Mesodermal cell (in vitro differentiated cells): ENCODE measurements around the gene STIP1.

Source experiments
- H3K27ac ChIP-seq: 2 replicates; pipeline ENCODE4 v1.7.0; 2013; ENCODE audit warnings: mild to moderate bottlenecking, low read depth, low read length, moderate library complexity; ENCODE audit not compliant: severe bottlenecking
- H3K36me3 ChIP-seq: 2 replicates; pipeline ENCODE4 v1.7.1; 2013; ENCODE audit warnings: mild to moderate bottlenecking, low read length, moderate library complexity; ENCODE audit not compliant: control insufficient read depth, insufficient read depth
- H3K4me1 ChIP-seq: one replicate; pipeline ENCODE4 v1.7.1; 2013; ENCODE audit warnings: mild to moderate bottlenecking, low read length; ENCODE audit not compliant: insufficient read depth, control insufficient read depth, poor library complexity, severe bottlenecking
- H3K4me3 ChIP-seq: 2 replicates; pipeline ENCODE4 v1.7.0; 2013; ENCODE audit warnings: low read length, control low read depth, mild to moderate bottlenecking; ENCODE audit not compliant: insufficient read depth, poor library complexity, severe bottlenecking; ENCODE audit errors: extremely low read depth
- H3K9me3 ChIP-seq: 2 replicates; pipeline ENCODE4 v1.7.1; 2013; ENCODE audit warnings: mild to moderate bottlenecking, low read length, moderate library complexity; ENCODE audit not compliant: control insufficient read depth
- WGBS, 2 experiments: methylation state at CpG; one replicate each; pipeline ENCODE4 v1.1.5; 2013; ENCODE audit warnings: missing lambda C conversion rate in 2 of 2; ENCODE audit not compliant: insufficient coverage in 2 of 2; 5-methylcytosine and 5-hydroxymethylcytosine counted together

STIP1 gene

DNA sequence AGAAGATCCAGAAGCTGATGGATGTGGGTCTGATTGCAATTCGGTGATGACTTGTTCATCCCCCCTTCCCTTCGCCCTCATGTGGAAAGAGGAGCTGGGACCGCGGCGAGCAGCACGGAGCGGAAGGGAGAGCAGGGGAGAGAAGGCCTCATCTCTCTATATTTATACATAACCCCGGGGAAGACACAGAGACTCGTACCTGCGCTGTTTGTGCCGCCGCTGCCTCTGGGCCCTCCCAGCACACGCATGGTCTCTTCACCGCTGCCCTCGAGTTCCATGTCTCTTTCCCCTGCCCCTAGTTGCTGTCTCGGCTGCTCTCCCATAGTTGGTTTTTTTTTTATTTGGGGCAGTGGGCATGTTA lies 18.1 kb downstream of the STIP1 start:
- Histone ChIP-seq H3K36me3 (peaks cover 81% of the 10 kb centered on the region), H3K9me3 (no peaks in the 10 kb centered on the region), H3K4me1 (peaks cover 29% of the 10 kb centered on the region), H3K27ac (no peak overlapping the region), H3K4me3 (no peak overlapping the region)
- WGBS, 2 experiments = 97 to 100% methylated on average over 4 to 10 of the region's 16 CpGs

DNA sequence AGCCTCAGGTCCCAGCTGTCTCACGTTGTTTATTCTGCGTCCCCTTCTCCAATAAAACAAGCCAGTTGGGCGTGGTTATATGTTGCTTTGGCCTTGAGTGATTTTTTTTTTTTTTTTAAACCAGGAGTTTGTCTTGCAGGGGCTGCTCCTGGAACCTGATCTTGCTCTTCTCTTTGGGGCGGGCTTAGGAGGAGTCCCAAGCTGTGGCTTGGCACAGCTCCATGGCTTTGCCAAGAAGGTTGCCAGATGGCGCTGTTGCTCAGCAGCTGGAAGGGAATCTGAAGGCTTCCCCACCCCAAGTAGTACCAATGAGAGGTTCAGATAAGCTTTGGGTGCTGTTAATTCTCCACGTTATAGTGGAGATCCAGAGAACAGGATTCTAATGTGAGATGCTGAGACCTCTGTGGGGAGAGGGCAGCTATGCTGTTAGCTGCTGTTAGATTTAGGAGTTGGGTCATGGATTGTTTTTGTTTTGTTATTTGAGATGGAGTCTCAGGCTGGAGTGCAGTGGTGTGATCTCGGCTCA lies 18.6 kb downstream of the STIP1 start:
- no peak overlapping the region for H3K27ac ChIP-seq
- 76 to 91% methylated on average over 3 to 4 of the region's 7 CpGs for WGBS, 2 experiments
- H3K9me3 ChIP-seq = no peaks in the 10 kb centered on the region
- H3K4me1 ChIP-seq = peaks cover 29% of the 10 kb centered on the region
- peaks cover 77% of the 10 kb centered on the region for H3K36me3 ChIP-seq
- H3K4me3 ChIP-seq = no peak overlapping the region

DNA sequence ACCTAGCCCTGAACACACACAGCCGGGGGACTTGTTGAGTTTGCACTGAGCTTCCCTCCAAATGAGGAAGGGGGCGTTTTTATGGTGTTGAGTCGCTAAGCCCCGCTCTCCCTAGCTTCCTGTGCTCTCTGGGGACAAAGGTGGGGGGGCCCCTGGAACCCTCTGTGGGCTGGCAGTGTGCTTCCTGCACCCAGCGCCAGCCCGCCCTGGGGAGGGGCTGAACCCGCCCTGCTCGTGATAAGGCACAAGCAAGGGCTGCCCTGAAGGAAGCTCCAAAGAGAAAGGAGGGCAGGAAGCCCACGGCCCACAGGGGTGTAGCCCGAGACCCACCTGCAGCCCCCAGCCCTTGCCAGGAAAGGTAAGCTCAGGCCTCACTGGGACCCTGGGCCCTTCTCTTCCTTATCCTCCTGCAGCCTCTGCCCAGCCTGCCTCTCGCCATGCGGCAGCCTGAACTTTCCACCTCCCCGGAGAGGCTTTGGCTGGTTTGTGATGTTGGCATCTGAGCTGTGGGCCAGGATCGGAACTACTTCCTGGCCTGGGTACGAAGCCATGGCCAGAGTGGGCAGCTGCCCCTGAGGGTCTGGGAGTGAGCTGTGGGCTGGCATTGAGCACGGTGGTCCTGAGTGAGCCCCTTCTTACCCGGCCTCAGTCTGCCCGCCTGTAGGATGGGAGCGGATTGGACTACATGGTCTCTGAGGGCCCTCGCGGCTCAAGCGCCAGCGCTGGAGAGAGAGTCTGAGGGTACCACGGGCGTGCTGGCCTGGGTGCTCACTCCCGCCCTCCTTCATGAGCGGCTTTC lies 20.7 kb downstream of the STIP1 start, which contains the start of gene FERMT3:
Gene FERMT3, plus strand, starts transcription at position 265 of the 799 bp plus-strand sequence. CDS start 644 bp downstream, outside the sequence.
- Histone ChIP-seq H3K4me3 (no peak within 1 kb of the TSS), H3K36me3 (peaks cover 56% of the 10 kb centered on the region), H3K4me1 (peaks cover 29% of the 10 kb centered on the region), H3K9me3 (no peaks in the 10 kb centered on the region), H3K27ac (peak within 1 kb of the TSS; percentile 83)
- whole genome bisulfite sequencing, 2 experiments = 92 to 94% methylated on average over 25 to 26 of the region's 27 CpGs

DNA sequence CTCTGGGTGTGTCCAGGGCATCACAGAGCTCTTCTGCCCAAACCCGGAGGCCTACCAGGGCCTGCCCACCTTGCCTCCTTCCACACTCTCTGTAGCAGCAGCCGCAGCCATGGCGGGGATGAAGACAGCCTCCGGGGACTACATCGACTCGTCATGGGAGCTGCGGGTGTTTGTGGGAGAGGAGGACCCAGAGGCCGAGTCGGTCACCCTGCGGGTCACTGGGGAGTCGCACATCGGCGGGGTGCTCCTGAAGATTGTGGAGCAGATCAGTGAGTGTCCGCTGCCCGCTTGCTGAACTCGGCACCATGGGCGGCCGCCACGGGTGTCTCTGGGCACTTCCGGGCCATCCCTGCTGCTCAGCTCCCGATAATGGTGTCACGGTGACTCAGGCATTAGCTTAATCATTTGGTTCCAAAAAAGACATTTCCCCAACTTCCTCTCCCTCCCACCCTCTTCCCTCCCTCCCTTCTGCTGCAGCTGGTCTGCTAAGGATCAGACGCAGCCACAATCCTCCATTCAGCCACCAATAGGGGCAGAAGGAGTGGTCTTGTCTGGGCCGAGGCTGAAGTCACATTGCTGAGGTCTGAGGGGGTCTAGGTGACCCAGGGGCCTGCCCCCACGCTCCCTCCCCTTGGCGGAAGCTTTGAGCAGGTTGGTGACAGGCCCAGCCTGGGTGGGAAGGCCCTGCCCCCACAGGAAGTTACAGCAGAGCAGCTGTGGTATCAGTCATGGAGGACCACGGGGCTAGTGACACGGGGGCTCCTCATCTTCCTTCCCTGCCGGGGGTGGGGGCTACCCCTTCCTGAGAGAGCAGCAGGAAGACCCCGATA lies 21.5 kb downstream of the STIP1 start:
- peaks cover 56% of the 10 kb centered on the region for H3K36me3 ChIP-seq
- 80 to 92% methylated on average over 24 to 28 of the region's 30 CpGs for WGBS, 2 experiments
- no peak overlapping the region for H3K4me3 ChIP-seq
- no peaks in the 10 kb centered on the region for H3K9me3 ChIP-seq
- H3K27ac ChIP-seq = peak overlapping the region; percentile 83
- H3K4me1 ChIP-seq = peaks cover 29% of the 10 kb centered on the region

DNA sequence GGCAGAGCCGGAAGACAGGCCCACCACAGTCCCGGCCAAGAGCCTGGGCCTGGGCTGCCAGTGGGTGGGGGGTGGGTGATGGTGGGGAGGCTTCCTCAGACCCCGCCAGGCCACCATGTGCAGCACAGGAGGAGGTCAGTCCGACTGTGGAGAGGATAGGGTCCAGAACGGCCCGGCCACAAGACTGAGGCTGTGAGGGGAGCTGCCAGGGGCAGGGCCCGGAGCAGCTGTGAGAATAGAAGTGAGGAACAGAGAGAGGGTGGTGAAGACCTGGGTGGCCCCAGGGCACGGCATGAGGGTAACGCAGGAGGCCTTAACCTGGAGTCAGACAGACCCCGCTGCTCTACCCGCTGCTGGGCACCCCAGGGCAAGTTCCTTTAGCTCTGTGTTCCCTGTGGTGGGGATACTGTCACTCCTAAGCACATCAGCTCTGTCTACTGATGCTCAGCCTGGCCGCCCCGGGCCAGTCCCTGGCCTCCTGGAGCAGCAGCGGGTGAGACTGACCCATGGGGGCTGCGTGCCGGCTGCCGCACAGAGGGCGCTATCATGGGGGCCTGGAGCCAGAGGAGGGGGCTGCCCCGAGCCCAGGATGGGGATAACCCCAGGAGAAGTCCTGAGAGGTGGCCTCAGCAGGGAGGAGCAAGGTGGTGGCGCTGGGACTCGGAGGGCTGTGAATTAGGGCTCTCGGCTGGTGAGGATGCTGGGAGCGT lies 22.3 kb downstream of the STIP1 start:
- peaks cover 51% of the 10 kb centered on the region for H3K36me3 ChIP-seq
- WGBS, 2 experiments = 94 to 96% methylated on average over 20 of the region's 23 CpGs
- H3K9me3 ChIP-seq = no peaks in the 10 kb centered on the region
- no peak overlapping the region for H3K4me3 ChIP-seq
- H3K4me1 ChIP-seq = peaks cover 27% of the 10 kb centered on the region
- H3K27ac ChIP-seq = peak overlapping the region; percentile 83

DNA sequence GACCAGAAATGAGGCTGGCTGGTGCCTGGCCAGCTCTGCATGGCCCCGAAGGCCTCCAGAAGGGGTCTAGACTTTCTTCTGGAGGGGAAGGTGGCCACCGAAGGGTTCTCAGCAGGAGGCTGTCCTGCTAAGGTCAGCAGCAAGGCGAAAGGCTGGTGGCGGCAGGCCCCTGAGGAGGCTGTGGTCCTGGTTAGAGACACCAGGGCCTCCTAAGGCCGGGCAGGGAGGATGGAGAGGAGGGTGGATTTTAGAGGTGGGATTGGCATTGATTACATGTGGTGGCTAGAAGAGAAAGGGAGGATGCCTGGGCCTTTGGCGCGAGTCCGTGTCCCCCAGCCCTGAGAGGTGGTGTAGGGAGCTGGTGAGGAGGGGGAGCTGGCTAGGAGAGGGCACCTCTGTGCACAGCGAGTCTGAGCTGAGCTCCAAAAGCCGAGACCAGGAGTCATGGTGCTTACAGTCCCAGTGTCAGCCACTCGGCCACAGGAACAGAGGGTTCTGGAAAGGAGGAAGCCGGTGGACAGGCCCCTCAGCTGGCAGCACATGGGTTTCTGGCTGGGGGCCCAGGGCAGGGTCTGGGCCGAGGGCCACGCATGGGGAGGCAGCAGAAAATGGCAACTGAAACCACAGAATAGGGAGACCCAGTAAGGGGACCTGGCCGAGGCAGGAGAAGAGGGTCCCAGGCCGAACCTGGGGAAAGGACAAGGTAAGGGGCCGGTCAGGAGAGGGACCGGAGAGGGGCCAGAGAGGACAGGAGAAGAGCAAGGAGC lies 23.0 kb downstream of the STIP1 start:
- H3K27ac ChIP-seq = peak overlapping the region; percentile 83
- 90 to 94% methylated on average over 16 to 18 of the region's 18 CpGs for WGBS, 2 experiments

DNA sequence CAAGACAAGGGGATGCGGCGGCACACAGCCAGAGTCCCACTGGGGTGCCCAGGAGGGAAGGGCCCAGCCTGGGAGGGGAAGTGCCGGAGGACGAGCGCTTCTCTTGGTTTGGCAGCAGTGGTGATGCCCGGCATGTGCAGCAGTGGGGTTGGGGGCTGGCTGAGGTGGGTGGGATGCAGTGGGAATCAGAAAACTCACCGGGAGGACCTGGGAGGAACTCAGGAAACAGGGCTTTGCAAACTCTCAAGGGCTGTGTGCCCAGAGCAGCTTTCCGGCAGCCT lies 23.5 kb downstream of the STIP1 start:
- peaks cover 26% of the 10 kb centered on the region for H3K4me1 ChIP-seq
- H3K36me3 ChIP-seq = peaks cover 40% of the 10 kb centered on the region
- no peaks in the 10 kb centered on the region for H3K9me3 ChIP-seq
- no peak overlapping the region for H3K27ac ChIP-seq
- WGBS, 2 experiments = 92 to 100% methylated on average over 2 to 8 of the region's 8 CpGs
- no peak overlapping the region for H3K4me3 ChIP-seq

More for the DNA sequence above, 23.0 kb downstream of the STIP1 start:
- Histone ChIP-seq H3K4me1 (peaks cover 26% of the 10 kb centered on the region), H3K36me3 (peaks cover 44% of the 10 kb centered on the region), H3K4me3 (no peak overlapping the region), H3K9me3 (no peaks in the 10 kb centered on the region)

DNA sequence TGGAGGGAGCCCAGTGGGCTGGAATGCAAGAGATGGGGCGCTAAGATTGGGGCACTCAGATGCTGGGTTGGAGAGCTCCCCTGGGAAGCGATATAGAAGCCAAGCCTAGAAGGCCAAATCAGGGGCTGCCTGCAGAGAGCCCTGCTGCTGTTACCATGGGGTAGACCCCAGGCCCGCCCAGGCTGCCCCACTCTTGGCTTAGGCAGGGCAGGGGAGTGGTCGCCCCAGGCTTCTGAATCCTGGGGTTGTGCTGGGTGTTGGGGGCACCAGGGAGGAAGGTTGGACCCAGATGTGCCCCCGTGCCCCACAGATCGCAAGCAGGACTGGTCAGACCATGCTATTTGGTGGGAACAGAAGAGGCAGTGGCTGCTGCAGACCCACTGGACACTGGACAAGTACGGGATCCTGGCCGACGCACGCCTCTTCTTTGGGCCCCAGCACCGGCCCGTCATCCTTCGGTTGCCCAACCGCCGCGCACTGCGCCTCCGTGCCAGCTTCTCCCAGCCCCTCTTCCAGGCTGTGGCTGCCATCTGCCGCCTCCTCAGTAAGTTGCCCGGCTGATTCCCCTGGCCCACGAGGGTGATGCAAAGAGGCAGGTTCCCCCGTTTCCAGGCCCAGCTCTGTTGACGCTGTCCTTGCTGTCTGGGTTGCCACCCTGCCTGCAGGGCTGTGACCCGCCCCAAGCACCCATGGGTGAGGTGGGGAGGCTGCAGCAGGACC lies 24.5 kb downstream of the STIP1 start:
- Histone ChIP-seq H3K27ac (no peak overlapping the region), H3K4me3 (no peak overlapping the region), H3K4me1 (peaks cover 26% of the 10 kb centered on the region), H3K9me3 (no peaks in the 10 kb centered on the region), H3K36me3 (peaks cover 37% of the 10 kb centered on the region)
- WGBS, 2 experiments = 96 to 98% methylated on average over 14 to 24 of the region's 24 CpGs

DNA sequence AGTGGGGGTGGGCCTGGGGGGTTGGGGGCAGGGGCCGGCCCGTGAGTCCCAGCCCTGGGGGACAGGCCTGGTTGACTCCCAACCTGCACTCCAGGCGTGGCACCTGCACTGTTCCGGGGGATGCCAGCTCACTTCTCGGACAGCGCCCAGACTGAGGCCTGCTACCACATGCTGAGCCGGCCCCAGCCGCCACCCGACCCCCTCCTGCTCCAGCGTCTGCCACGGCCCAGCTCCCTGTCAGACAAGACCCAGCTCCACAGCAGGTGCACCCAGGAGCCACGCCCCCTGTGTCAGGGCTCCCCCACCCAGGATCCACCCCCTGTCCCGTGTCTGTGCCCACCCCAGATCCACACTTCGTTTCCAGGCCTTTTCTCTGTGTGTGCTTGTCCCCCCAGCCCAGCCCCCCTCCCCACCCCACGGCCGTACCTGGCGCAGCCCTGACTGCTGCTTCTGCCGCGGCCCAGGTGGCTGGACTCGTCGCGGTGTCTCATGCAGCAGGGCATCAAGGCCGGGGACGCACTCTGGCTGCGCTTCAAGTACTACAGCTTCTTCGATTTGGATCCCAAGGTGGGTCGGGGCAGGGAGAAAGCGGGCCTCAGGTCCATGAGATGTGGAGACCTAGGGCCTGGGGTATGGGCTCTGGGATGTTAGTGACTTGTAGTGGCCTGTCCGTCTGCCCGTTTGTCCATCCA lies 25.4 kb downstream of the STIP1 start:
- 93 to 95% methylated on average over 12 to 20 of the region's 30 CpGs for WGBS, 2 experiments
- Histone ChIP-seq H3K4me1 (peaks cover 21% of the 10 kb centered on the region), H3K36me3 (peaks cover 28% of the 10 kb centered on the region), H3K9me3 (no peaks in the 10 kb centered on the region), H3K4me3 (no peak overlapping the region), H3K27ac (no peak overlapping the region)
